ENCODE measurements around the gene PPP2R5C. TPM values are rescaled to one million over a fixed set of nuclear protein-coding genes. Genes with fewer than 3 reads are reported as not detected.
A peak's percentile ranks its signal among the peaks of the same experiment; 100 is the strongest.

Gene PPP2R5C
- total RNA-seq, 1 experiment from 2014 or later, result 80.3 TPM

DNA sequence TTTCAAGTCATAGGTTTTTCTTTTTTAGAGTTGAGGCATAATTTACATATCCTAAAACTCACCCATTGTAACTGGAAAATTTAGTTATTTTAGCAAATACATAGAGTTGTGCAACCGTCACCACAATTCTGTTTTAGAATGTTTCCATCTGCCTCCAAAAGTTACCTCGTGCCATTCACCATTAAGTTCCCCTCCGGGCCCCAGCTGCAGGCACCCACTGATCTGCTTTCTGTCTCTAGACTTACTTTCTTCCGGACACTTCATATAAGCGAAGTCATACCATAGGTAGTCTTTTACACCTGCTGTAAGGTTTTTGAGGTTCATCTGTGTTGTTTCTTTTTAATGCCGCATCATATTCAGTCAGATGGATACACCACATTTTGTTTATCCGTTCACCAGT lies 28.7 kb downstream of the PPP2R5C start:
- CTCF ChIA-PET, result no interaction called here
- DNase-seq (ENCODE audit: low read depth, low spot score) (no peak), ATAC-seq (no peak)
- no TSS peak for BruUV-seq (replicated peaks)
- in situ Hi-C loops (cut with HindIII; ENCODE audit: low pct_unique_long_range_greater_than_20kb, low sequenced_read_pairs), result no loop called here
- Histone ChIP-seq H3K9me3 (ENCODE audit: control insufficient read depth, insufficient read depth, low read depth, low read length) (no peaks in the 10 kb centered on the region), H3K4me3 (ENCODE audit: low read depth in 2 of 2, low read length in 2 of 2) (no peak overlapping the region), H3K27me3 (ENCODE audit: control insufficient read depth, insufficient read depth, low read length) (no peaks in the 10 kb centered on the region), H3K27ac (ENCODE audit: low read length) (no peak overlapping the region), H3K36me3 (ENCODE audit: control insufficient read depth, insufficient read depth, low read length) (no peaks in the 10 kb centered on the region), H3K4me1 (ENCODE audit: control insufficient read depth, insufficient read depth, low read length) (no peaks in the 10 kb centered on the region)
- POLR2A ChIA-PET, result no interaction called here
- TF ChIP-seq TCF7L2 (IDR thresholded peaks at IDR 0.05; ENCODE audit: low read depth, low read length) (no peak), POLR2AphosphoS5 (IDR thresholded peaks at IDR 0.05; ENCODE audit: low read depth, low read length) (no peak), SIN3A (IDR thresholded peaks at IDR 0.05; ENCODE audit: borderline replicate concordance, insufficient read depth, low read depth, low read length) (no peak), REST (IDR thresholded peaks at IDR 0.05; ENCODE audit: insufficient read depth in 1 of 2, low read depth in 2 of 2, low read length in 1 of 2) (no peak)
- TF ChIP-seq, protein P1, sequence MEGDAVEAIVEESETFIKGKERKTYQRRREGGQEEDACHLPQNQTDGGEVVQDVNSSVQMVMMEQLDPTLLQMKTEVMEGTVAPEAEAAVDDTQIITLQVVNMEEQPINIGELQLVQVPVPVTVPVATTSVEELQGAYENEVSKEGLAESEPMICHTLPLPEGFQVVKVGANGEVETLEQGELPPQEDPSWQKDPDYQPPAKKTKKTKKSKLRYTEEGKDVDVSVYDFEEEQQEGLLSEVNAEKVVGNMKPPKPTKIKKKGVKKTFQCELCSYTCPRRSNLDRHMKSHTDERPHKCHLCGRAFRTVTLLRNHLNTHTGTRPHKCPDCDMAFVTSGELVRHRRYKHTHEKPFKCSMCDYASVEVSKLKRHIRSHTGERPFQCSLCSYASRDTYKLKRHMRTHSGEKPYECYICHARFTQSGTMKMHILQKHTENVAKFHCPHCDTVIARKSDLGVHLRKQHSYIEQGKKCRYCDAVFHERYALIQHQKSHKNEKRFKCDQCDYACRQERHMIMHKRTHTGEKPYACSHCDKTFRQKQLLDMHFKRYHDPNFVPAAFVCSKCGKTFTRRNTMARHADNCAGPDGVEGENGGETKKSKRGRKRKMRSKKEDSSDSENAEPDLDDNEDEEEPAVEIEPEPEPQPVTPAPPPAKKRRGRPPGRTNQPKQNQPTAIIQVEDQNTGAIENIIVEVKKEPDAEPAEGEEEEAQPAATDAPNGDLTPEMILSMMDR (IDR thresholded peaks at IDR 0.05), result no peak
- intact Hi-C loops (cut with micrococcal nuclease; ENCODE audit: unreplicated experiment), result no loop called here

- Histone ChIP-seq H3K9me3 (ENCODE audit: control insufficient read depth, insufficient read depth, low read depth, low read length) (no peaks in the 10 kb centered on the region), H3K27ac (ENCODE audit: low read length) (peak overlapping the region; percentile 8; the same call in 1 of the 2 replicates), H3K27me3 (ENCODE audit: control insufficient read depth, insufficient read depth, low read length) (no peaks in the 10 kb centered on the region), H3K4me1 (ENCODE audit: control insufficient read depth, insufficient read depth, low read length) (no peaks in the 10 kb centered on the region), H3K36me3 (ENCODE audit: control insufficient read depth, insufficient read depth, low read length) (no peaks in the 10 kb centered on the region), H3K4me3 (ENCODE audit: low read depth in 2 of 2, low read length in 2 of 2) (peak overlapping the region in 1 of 2 experiments; percentile 20; a peak in 2 of 4 replicates)
- ChIA-PET CTCF (no interaction called here), POLR2A (no interaction called here)
- DNase-seq (ENCODE audit: low read depth, low spot score), result no peak
- intact Hi-C loops (cut with micrococcal nuclease; ENCODE audit: unreplicated experiment) (no loop called here), in situ Hi-C loops (cut with HindIII; ENCODE audit: low pct_unique_long_range_greater_than_20kb, low sequenced_read_pairs) (no loop called here)
- TF ChIP-seq, protein P1 (IDR thresholded peaks at IDR 0.05), result no peak
- TF ChIP-seq POLR2AphosphoS5 (IDR thresholded peaks at IDR 0.05; ENCODE audit: low read depth, low read length), result no peak
- no peak for TF ChIP-seq TCF7L2 (IDR thresholded peaks at IDR 0.05; ENCODE audit: low read depth, low read length)
- TF ChIP-seq SIN3A (IDR thresholded peaks at IDR 0.05; ENCODE audit: borderline replicate concordance, insufficient read depth, low read depth, low read length), result no peak
- no peak for TF ChIP-seq REST (IDR thresholded peaks at IDR 0.05; ENCODE audit: insufficient read depth in 1 of 2, low read depth in 2 of 2, low read length in 1 of 2)
- ATAC-seq, result no peak
- BruUV-seq (replicated peaks), result no TSS peak
Measured at GRCh38 chr14:101791919-101792572, 30.5 kb downstream of the PPP2R5C start.
